GM21723 (cell line): ENCODE data around the gene QRSL1.
A peak's percentile ranks its signal among the peaks of the same experiment; 100 is the strongest.
"Not testable (repeated sequence)": the region's sequence is repeated elsewhere in the genome, so short reads cannot be mapped to it uniquely, and the experiment has no call there.

Experiments
- ATAC-seq: cut with Tn5 transposase; IDR thresholded peaks from one replicate; pipeline ENCODE4 v1.9.1; 2021; ENCODE audit warnings: mild to moderate bottlenecking, moderate library complexity; ENCODE audit not compliant: unreplicated experiment

The QRSL1 gene

GRCh38 chr6:106622412-106622811, 7.0 kb upstream of the QRSL1 start:
- no peak for ATAC-seq

GRCh38 chr6:106623039-106623438, 6.3 kb upstream of the QRSL1 start:
- ATAC-seq = no peak

GRCh38 chr6:106626485-106626884, 2.9 kb upstream of the QRSL1 start:
- no peak for ATAC-seq

GRCh38 chr6:106627760-106628159, 1.6 kb upstream of the QRSL1 start:
- ATAC-seq = not testable (repeated sequence)

- peak; percentile 6 for ATAC-seq
Observed at GRCh38 chr6:106628658-106629102, 698 bp upstream of the QRSL1 start.

- ATAC-seq = no peak
Observed at GRCh38 chr6:106629859-106630163, 433 bp downstream of the QRSL1 start.

GRCh38 chr6:106630366-106630765, 988 bp downstream of the QRSL1 start:
- ATAC-seq = no peak

GRCh38 chr6:106631346-106631745, 2.0 kb downstream of the QRSL1 start:
- ATAC-seq = no peak

GRCh38 chr6:106634565-106634964, 5.2 kb downstream of the QRSL1 start:
- no peak for ATAC-seq

- ATAC-seq = peak; percentile 35
Observed at GRCh38 chr6:106637051-106637716, 7.8 kb downstream of the QRSL1 start.

- peak; percentile 82 for ATAC-seq
Observed at GRCh38 chr6:106637717-106638341, 8.5 kb downstream of the QRSL1 start.

GRCh38 chr6:106639812-106640211, 10.4 kb downstream of the QRSL1 start:
- no peak for ATAC-seq

- no peak for ATAC-seq
Observed at GRCh38 chr6:106642476-106642875, 13.1 kb downstream of the QRSL1 start.

- no peak for ATAC-seq
Observed at GRCh38 chr6:106643061-106643460, 13.7 kb downstream of the QRSL1 start.

GRCh38 chr6:106648651-106649308, 19.4 kb downstream of the QRSL1 start:
- peak; percentile 85 for ATAC-seq

GRCh38 chr6:106658469-106658868, 29.1 kb downstream of the QRSL1 start:
- ATAC-seq = no peak

GRCh38 chr6:106659859-106660258, 30.5 kb downstream of the QRSL1 start:
- no peak for ATAC-seq

GRCh38 chr6:106662458-106662857, 33.1 kb downstream of the QRSL1 start:
- ATAC-seq = no peak

GRCh38 chr6:106666282-106667021, 37.1 kb downstream of the QRSL1 start:
- peak; percentile 99 for ATAC-seq

- no peak for ATAC-seq
Observed at GRCh38 chr6:106667022-106667402, 37.6 kb downstream of the QRSL1 start.

- ATAC-seq = no peak
Observed at GRCh38 chr6:106670236-106670635, 40.9 kb downstream of the QRSL1 start.

- ATAC-seq = no peak
Observed at GRCh38 chr6:106671651-106672050, 42.3 kb downstream of the QRSL1 start.
